H1 (cell line): ENCODE measurements around the gene SKA1. TPM values are rescaled to one million over a fixed set of nuclear protein-coding genes. Genes with fewer than 3 reads are reported as not detected.

Source experiments
- CTCF ChIA-PET: fragments of 300-600 bp; sonication (Branson Sonifier 250); formaldehyde crosslinking; loops from one replicate; lab custom pipeline; 2021; ENCODE audit not compliant: partially characterized antibody; lab: Charles Lee
- POLR2A ChIA-PET: fragments of 300-600 bp; sonication (Branson Sonifier 250); formaldehyde crosslinking; loops from one replicate; lab custom pipeline; 2021; ENCODE audit warnings: inconsistent platforms; ENCODE audit not compliant: partially characterized antibody; lab: Charles Lee
- DNase-seq, 2 experiments: peaks; one replicate each; pipeline versions ENCODE4 v3.0.0 to v3.0.0-alpha.2; 2010 to 2022; ENCODE audit warnings: low spot score in 2 of 2, low read depth in 1 of 2, mixed read lengths in 1 of 2
- FAIRE-seq: peaks from 2 replicates; lab custom pipeline; 2011; peaks lifted over from hg19 to GRCh38; lab: Jason Lieb, UNC
- H2AFZ ChIP-seq: 2 replicates; pipeline ENCODE4 v1.8.1; 2012; ENCODE audit warnings: low read length, inconsistent platforms
- H2AK5ac ChIP-seq: 2 replicates; pipeline ENCODE4 v1.6.1; 2013; ENCODE audit warnings: low read depth, low read length
- H2BK120ac ChIP-seq: replicated peaks from 2 replicates; pipeline ENCODE3; 2013; ENCODE audit warnings: low read depth, low read length, inconsistent platforms
- H2BK12ac ChIP-seq: 2 replicates; pipeline ENCODE4 v1.6.1; 2013; ENCODE audit warnings: low read depth, low read length
- H2BK15ac ChIP-seq: 2 replicates; pipeline ENCODE4 v1.6.1; 2013; ENCODE audit warnings: low read length
- H2BK20ac ChIP-seq: 2 replicates; pipeline ENCODE4 v1.6.1; 2013; ENCODE audit warnings: low read length
- H2BK5ac ChIP-seq: 2 replicates; pipeline ENCODE4 v1.6.1; 2013; ENCODE audit warnings: low read depth, low read length
- H3K14ac ChIP-seq: 2 replicates; pipeline ENCODE4 v1.6.1; 2013; ENCODE audit warnings: inconsistent platforms; ENCODE audit not compliant: insufficient read length
- H3K18ac ChIP-seq: 2 replicates; pipeline ENCODE4 v1.6.1; 2013; ENCODE audit warnings: low read length; ENCODE audit errors: extremely low read depth
- H3K23ac ChIP-seq: 2 replicates; pipeline ENCODE4 v1.6.1; 2013; ENCODE audit warnings: inconsistent platforms; ENCODE audit not compliant: insufficient read length
- H3K23me2 ChIP-seq: 2 replicates; pipeline ENCODE4 v1.6.1; 2013; ENCODE audit warnings: low read depth, low read length
- H3K27ac ChIP-seq: 2 replicates; pipeline ENCODE4 v1.6.1; 2011; ENCODE audit warnings: low read depth, low read length, inconsistent platforms
- H3K27me3 ChIP-seq, 4 experiments: replicated peaks in 1 of 4; 1 replicate in 1 of 4; 2 replicates in 3 of 4; pipeline versions ENCODE4 v1.6.1 to v1.8.1; 2011 to 2013; ENCODE audit warnings: low read length in 3 of 4, mild to moderate bottlenecking in 3 of 4, inconsistent platforms in 2 of 4, mixed read lengths in 2 of 4, moderate library complexity in 1 of 4; ENCODE audit not compliant: control insufficient read depth in 3 of 4, insufficient read depth in 3 of 4; ENCODE audit errors: extremely low read depth in 1 of 4
- H3K36me3 ChIP-seq, 4 experiments: 2 replicates each; pipeline versions ENCODE4 v1.6.1 to v1.8.1; 2011 to 2013; ENCODE audit warnings: mild to moderate bottlenecking in 4 of 4, low read length in 3 of 4, moderate library complexity in 2 of 4, control low read depth in 1 of 4, inconsistent platforms in 1 of 4; ENCODE audit not compliant: insufficient read depth in 4 of 4, control insufficient read depth in 2 of 4
- H3K4ac ChIP-seq: replicated peaks from 2 replicates; pipeline ENCODE3; 2013; ENCODE audit warnings: low read length, low read depth, mixed read lengths, inconsistent platforms; ENCODE audit not compliant: insufficient read length
- H3K4me1 ChIP-seq, 4 experiments: replicated peaks in 1 of 4; 1 replicate in 1 of 4; 2 replicates in 3 of 4; pipeline versions ENCODE4 v1.6.1 to v1.8.1; 2011 to 2013; ENCODE audit warnings: low read length in 3 of 4, inconsistent platforms in 2 of 4, mixed read lengths in 1 of 4; ENCODE audit not compliant: insufficient read depth in 4 of 4, control insufficient read depth in 3 of 4
- H3K4me2 ChIP-seq, 2 experiments: 2 replicates each; pipeline versions ENCODE4 v1.6.1 to v1.8.1; 2011 to 2013; ENCODE audit warnings: low read depth in 2 of 2, low read length in 2 of 2, control low read depth in 1 of 2, inconsistent platforms in 1 of 2, mild to moderate bottlenecking in 1 of 2; ENCODE audit not compliant: insufficient read depth in 1 of 2
- H3K4me3 ChIP-seq, 4 experiments: fragments of 200-600, 300-600 bp in 1 of 4; sonication (generic), shearing (Covaris generic), sonication (Bioruptor Twin) in 1 of 4; 2 replicates each; pipeline versions ENCODE4 v1.5.1 to v1.8.1; 2011 to 2016; ENCODE audit warnings: low read length in 4 of 4, low read depth in 3 of 4, control low read depth in 2 of 4, inconsistent platforms in 2 of 4, mild to moderate bottlenecking in 2 of 4, mixed read lengths in 1 of 4, moderate library complexity in 1 of 4; ENCODE audit not compliant: insufficient read depth in 2 of 4; ENCODE audit errors: extremely low read depth in 1 of 4
- H3K56ac ChIP-seq: replicated peaks from 2 replicates; pipeline ENCODE3; 2013; ENCODE audit warnings: low read depth, mild to moderate bottlenecking, mixed read lengths, low read length, inconsistent platforms; ENCODE audit not compliant: insufficient read length
- H3K79me1 ChIP-seq: 2 replicates; pipeline ENCODE4 v1.6.1; 2013; ENCODE audit warnings: low read depth, low read length, control low read depth
- H3K79me2 ChIP-seq, 2 experiments: 2 replicates each; pipeline versions ENCODE4 v1.6.1 to v1.8.1; 2012 to 2013; ENCODE audit warnings: low read length in 2 of 2, mild to moderate bottlenecking in 2 of 2, inconsistent platforms in 1 of 2; ENCODE audit not compliant: insufficient read depth in 2 of 2, control insufficient read depth in 1 of 2
- H3K9ac ChIP-seq, 4 experiments: replicated peaks in 1 of 4; 1 replicate in 1 of 4; 2 replicates in 3 of 4; pipeline versions ENCODE4 v1.6.1 to v1.8.1; 2011 to 2013; ENCODE audit warnings: low read depth in 3 of 4, low read length in 3 of 4, control low read depth in 2 of 4, mild to moderate bottlenecking in 2 of 4, moderate library complexity in 2 of 4, inconsistent platforms in 1 of 4; ENCODE audit errors: extremely low read depth in 1 of 4
- H3K9me3 ChIP-seq, 2 experiments: 2 replicates each; pipeline versions ENCODE4 v1.6.1 to v1.8.1; 2012 to 2013; ENCODE audit warnings: mild to moderate bottlenecking in 2 of 2, moderate library complexity in 2 of 2, control low read depth in 1 of 2, inconsistent platforms in 1 of 2, low read depth in 1 of 2, low read length in 1 of 2, mixed read lengths in 1 of 2; ENCODE audit not compliant: insufficient read depth in 2 of 2
- H4K20me1 ChIP-seq, 2 experiments: replicated peaks in 1 of 2; 2 replicates each; pipeline versions ENCODE3 to v1.8.1; 2011 to 2013; ENCODE audit warnings: inconsistent platforms in 2 of 2, low read length in 2 of 2, mild to moderate bottlenecking in 1 of 2; ENCODE audit not compliant: insufficient read depth in 2 of 2, control insufficient read depth in 1 of 2
- H4K5ac ChIP-seq: 2 replicates; pipeline ENCODE4 v1.6.1; 2013; ENCODE audit warnings: low read length, low read depth, mixed read lengths, inconsistent platforms; ENCODE audit not compliant: insufficient read length
- H4K8ac ChIP-seq: 2 replicates; pipeline ENCODE4 v1.8.0; 2013; ENCODE audit warnings: mild to moderate bottlenecking, moderate library complexity, low read length, inconsistent platforms; ENCODE audit not compliant: insufficient read depth; ENCODE audit errors: extremely low read depth
- H4K91ac ChIP-seq: replicated peaks from 2 replicates; pipeline ENCODE3; 2013; ENCODE audit warnings: low read length, mixed read lengths, inconsistent platforms; ENCODE audit not compliant: insufficient read length
- EZH2 ChIP-seq: fragments of 200-600 bp; sonication (generic); IDR thresholded peaks from 2 replicates; pipeline ENCODE4 v1.7.1; 2012; ENCODE audit warnings: low read depth, mild to moderate bottlenecking, moderate library complexity, low read length, inconsistent platforms; ENCODE audit not compliant: severe bottlenecking
- WGBS, 2 experiments: shearing (Covaris generic) in 1 of 2; methylation state at CpG; one replicate each; pipeline versions ENCODE4 v1.1.6 to v1.1.7; 2013 to 2015; ENCODE audit warnings: low lambda C conversion rate in 2 of 2, mixed read lengths in 2 of 2, inconsistent platforms in 1 of 2, low coverage in 1 of 2, missing lambda C conversion rate in 1 of 2; ENCODE audit not compliant: insufficient replicate concordance in 2 of 2, insufficient coverage in 1 of 2, insufficient read length in 1 of 2; ENCODE audit errors: extremely low coverage in 1 of 2, missing lambda C conversion rate in 1 of 2; 5-methylcytosine and 5-hydroxymethylcytosine counted together
- polyA plus RNA-seq, 7 experiments: library from polyadenylated mRNA; depleted of rRNA in 3 of 7; stranded (reverse) in 5 of 7; unstranded in 2 of 7; fragments of >200 nt in 5 of 7; fragments of 200-250 nt in 2 of 7; gene quantifications; 1 replicate in 5 of 7; 2 replicates in 1 of 7; 4 replicates in 1 of 7; pipeline versions ENCODE4 v1.2.1 to v1.2.3, GENCODE V29; 2011 to 2013; ENCODE audit warnings: missing spikeins in 2 of 7, mixed read lengths in 2 of 7
- total RNA-seq: library from RNA; stranded (reverse); fragmentation: NEBNext Ultra II Directional; extraction: Animal tissue kit (Norgen Biotek cat#: 25700); gene quantifications from 2 replicates; pipeline ENCODE4 v1.2.1, GENCODE V29; 2021
- TF ChIP-seq, protein P1 (sequence below): IDR thresholded peaks from 2 replicates; pipeline ENCODE4 v1.6.1; 2012; ENCODE audit warnings: low read length, inconsistent platforms

Gene SKA1
- total and polyA plus RNA-seq, 2 of the 8 experiments (the other 6 are each of a cell fraction or from before 2014, with no cell fraction given), result 8.6 to 22.9 TPM

DNA sequence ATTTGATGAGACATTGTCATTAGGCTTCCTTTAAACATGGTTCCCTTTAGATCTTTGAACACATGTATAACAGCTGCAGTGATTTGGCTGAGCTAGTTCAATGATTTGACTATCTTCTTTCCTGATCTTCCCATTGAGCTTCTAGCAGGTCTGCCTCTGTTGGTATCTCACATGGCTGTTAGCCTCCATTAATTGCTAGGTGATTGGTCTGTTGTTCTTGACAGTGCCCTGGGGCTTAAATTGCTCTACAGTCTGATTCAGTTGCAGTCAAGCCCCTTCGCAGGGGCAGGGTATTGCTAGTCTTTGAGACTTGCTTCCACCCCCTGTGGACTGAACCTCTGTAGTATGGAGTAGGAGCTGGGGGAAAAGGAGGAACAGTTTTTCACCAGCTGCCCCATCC is 24.1 kb downstream of the SKA1 start:
- Histone ChIP-seq H3K14ac (no peak overlapping the region), H3K79me2 (no peaks in the 10 kb centered on the region), H3K18ac (no peak overlapping the region), H3K9me3 (no peaks in the 10 kb centered on the region), H3K56ac (no peak overlapping the region), H4K91ac (no peak overlapping the region), H2AFZ (no peak overlapping the region), H2BK15ac (no peak overlapping the region), H2BK20ac (no peak overlapping the region), H2AK5ac (no peak overlapping the region), H3K27me3 (peaks cover 2 to 28% (median 18%) of the 10 kb centered on the region in 4 experiments; a peak in 5 of 7 replicates), H4K8ac (no peak overlapping the region), H2BK5ac (no peak overlapping the region), H3K4ac (no peak overlapping the region), H3K23me2 (no peaks in the 10 kb centered on the region), H3K27ac (no peak overlapping the region), H3K4me3 (peak overlapping the region in 1 of 4 experiments; percentile 56; a peak in 1 of 8 replicates), H2BK120ac (no peak overlapping the region), H4K20me1 (no peaks in the 10 kb centered on the region), H3K79me1 (no peaks in the 10 kb centered on the region), H3K4me1 (peaks cover 5 to 30% (median 22%) of the 10 kb centered on the region in 4 experiments), H3K36me3 (no peaks in the 10 kb centered on the region; a peak in 1 of 8 replicates), H3K23ac (no peak overlapping the region), H2BK12ac (peak overlapping the region; percentile 52; the same call in 1 of the 2 replicates), H4K5ac (no peak overlapping the region), H3K9ac (no peak overlapping the region), H3K4me2 (peak overlapping the region in 1 of 2 experiments; percentile 79; a peak in 1 of 4 replicates)
- peak; percentile 30 for TF ChIP-seq EZH2
- TF ChIP-seq, protein P1, sequence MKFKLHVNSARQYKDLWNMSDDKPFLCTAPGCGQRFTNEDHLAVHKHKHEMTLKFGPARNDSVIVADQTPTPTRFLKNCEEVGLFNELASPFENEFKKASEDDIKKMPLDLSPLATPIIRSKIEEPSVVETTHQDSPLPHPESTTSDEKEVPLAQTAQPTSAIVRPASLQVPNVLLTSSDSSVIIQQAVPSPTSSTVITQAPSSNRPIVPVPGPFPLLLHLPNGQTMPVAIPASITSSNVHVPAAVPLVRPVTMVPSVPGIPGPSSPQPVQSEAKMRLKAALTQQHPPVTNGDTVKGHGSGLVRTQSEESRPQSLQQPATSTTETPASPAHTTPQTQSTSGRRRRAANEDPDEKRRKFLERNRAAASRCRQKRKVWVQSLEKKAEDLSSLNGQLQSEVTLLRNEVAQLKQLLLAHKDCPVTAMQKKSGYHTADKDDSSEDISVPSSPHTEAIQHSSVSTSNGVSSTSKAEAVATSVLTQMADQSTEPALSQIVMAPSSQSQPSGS, result no peak
- CTCF ChIA-PET, result interaction anchor here (1.0 to 4.2 kb wide), 3 partner anchors 9 to 180 kb away, joined by 3 to 20 read pairs (median 3); no protein-coding TSS in a partner anchor
- FAIRE-seq, result no peak
- no peak for DNase-seq
- POLR2A ChIA-PET, result interaction anchor here (0.9 to 1.2 kb wide), 2 partner anchors 12 to 18 kb away, joined by 3 read pairs; no protein-coding TSS in a partner anchor
- WGBS, 2 experiments, result 42% methylated on average over 1 of the region's 1 CpG; no CpG with 5 or more reads in 1 of the 2 experiments
